GM18861 (cell line): ENCODE results near the gene KCNK4.
"Not testable (repeated sequence)": the region's sequence is repeated elsewhere in the genome, so short reads cannot be mapped to it uniquely, and the experiment has no call there.

Experiments
- ATAC-seq: cut with Tn5 transposase; IDR thresholded peaks from one replicate; pipeline ENCODE4 v1.9.1; 2021; ENCODE audit not compliant: unreplicated experiment

The KCNK4 gene

GRCh38 chr11:64291262-64291751 is at the start of gene KCNK4:
KCNK4 (plus strand) TSS chr11:64291302; CDS start chr11:64293019, 1,717 bp downstream.
- no peak for ATAC-seq

GRCh38 chr11:64241491-64242374 is 49.4 kb upstream of the KCNK4 start:
- ATAC-seq: peak; percentile 4

GRCh38 chr11:64243236-64243854 is 47.8 kb upstream of the KCNK4 start:
- no peak for ATAC-seq

- no peak for ATAC-seq
Measured at GRCh38 chr11:64244107-64244506, 47.0 kb upstream of the KCNK4 start.

- no peak for ATAC-seq
Measured at GRCh38 chr11:64244966-64245365, 46.1 kb upstream of the KCNK4 start.

- ATAC-seq: no peak
Measured at GRCh38 chr11:64245401-64245796, 45.7 kb upstream of the KCNK4 start.

- ATAC-seq: no peak
Measured at GRCh38 chr11:64245797-64246620, 45.1 kb upstream of the KCNK4 start.

- not testable (repeated sequence) for ATAC-seq
Measured at GRCh38 chr11:64246621-64246870, 44.6 kb upstream of the KCNK4 start.

- no peak for ATAC-seq
Measured at GRCh38 chr11:64246871-64247728, 44.0 kb upstream of the KCNK4 start, which contains the start of gene PPP1R14B. PPP1R14B (minus strand) TSS chr11:64246943; CDS start chr11:64246673, 270 bp downstream.

- ATAC-seq: no peak
Measured at GRCh38 chr11:64247729-64248531, 43.2 kb upstream of the KCNK4 start.

GRCh38 chr11:64248578-64248977 is 42.5 kb upstream of the KCNK4 start:
- ATAC-seq: no peak

GRCh38 chr11:64249038-64249437 is 42.1 kb upstream of the KCNK4 start:
- ATAC-seq: no peak

GRCh38 chr11:64249563-64250414 is 41.3 kb upstream of the KCNK4 start:
- no peak for ATAC-seq

GRCh38 chr11:64250415-64251015 is 40.6 kb upstream of the KCNK4 start:
- no peak for ATAC-seq

- ATAC-seq: no peak
Measured at GRCh38 chr11:64251016-64251752, 39.9 kb upstream of the KCNK4 start, which contains the start of gene PLCB3. PLCB3 (plus strand) TSS chr11:64251530; CDS start chr11:64251650, 120 bp downstream.

GRCh38 chr11:64251753-64252002 is 39.4 kb upstream of the KCNK4 start:
- ATAC-seq: no peak

- no peak for ATAC-seq
Measured at GRCh38 chr11:64252003-64252872, 38.9 kb upstream of the KCNK4 start.
